ENCODE data around the gene CBLN1.

Gene CBLN1

DNA sequence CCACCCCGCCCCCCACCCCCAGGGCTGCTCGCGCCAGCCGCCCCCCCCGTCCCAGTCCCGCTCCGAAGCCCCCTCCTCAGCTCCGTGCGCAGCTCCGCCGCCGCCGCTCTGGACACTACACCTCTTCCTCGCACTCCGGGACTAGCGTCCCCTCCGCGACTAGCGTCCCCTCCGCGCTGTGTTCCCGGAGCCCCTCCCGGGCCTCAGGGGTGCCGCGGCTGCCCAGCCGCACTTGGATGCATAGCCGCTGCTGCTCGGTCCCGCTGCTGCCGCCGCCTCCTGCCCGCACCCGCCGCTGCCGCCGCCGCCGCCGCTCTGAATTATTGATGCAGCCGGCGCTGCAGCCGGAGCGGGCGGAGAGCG is at the start of gene CBLN1:
TSS of gene CBLN1 (minus strand) at position 359 of the 363 bp plus-strand sequence. CDS start 373 bp downstream, outside the sequence.
- DNase-seq, result no peak

DNA sequence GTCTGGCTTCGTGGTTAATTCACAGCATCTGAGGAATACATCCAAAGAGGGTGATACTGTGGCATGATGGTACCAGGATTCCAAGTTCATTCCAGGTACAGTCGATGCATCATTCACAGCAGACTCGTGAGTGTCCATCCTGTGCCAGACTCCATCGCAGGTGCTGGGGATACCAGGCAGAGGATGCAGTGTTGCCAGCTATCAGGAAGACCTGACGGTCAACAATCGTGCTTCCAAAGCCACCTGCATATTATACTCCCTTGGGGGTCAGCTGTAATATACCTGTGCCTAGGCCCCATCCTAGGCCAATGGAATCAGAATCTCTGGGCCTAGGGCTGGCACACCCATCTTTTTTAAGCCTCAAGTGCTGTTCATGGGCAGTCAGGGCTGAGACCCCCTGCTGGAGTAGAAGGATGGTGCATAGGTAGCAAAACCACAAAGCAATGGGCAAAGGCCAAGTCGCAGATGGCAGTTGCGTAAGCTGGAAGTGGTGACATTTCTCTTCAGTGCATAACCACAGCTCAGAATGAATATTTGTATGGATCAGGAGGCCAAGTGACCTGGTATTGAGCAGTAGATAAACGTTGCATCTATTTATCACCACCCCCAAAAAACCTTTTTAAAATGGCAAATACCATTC is 49.0 kb upstream of the CBLN1 start:
- DNase-seq, result no peak

DNA sequence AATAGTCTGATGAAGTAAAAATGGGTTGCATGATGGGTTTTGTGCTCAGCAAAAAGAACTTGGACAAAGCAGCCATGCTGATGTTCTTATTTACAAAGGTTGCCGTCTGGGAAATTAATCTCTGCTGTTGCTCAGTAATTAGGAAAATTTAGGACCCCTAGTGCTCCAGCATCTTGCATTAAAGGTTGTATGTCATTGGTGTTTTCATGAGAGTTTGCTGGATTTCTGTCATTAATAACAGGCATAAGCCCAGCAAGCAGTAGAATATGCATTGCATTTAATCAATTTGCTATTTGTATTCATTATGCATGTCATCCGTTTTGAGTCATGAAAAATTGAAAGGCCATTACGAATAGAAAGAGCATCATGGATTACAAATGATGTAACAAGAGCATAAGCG is 46.7 kb upstream of the CBLN1 start:
- DNase-seq, result no peak

DNA sequence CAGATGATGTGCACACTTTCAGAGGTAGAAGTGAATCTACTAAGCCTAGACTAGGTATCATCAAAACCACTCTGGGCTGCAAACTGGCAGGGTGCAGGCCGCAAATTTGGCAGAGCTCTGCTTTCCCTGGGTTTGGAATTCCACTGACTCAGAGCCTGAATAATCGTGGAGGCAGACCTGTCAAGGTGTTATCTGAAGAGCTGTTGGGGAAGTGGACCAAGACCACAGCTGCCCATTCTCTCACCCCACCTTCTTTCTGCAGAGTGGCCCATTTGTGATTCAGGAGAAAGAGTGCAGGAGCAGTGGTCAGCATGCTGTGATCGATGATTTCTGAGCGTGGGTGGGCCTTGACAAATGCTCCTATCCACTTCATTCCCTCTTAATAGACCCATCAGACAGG is 45.8 kb upstream of the CBLN1 start:
- DNase-seq, result no peak

DNA sequence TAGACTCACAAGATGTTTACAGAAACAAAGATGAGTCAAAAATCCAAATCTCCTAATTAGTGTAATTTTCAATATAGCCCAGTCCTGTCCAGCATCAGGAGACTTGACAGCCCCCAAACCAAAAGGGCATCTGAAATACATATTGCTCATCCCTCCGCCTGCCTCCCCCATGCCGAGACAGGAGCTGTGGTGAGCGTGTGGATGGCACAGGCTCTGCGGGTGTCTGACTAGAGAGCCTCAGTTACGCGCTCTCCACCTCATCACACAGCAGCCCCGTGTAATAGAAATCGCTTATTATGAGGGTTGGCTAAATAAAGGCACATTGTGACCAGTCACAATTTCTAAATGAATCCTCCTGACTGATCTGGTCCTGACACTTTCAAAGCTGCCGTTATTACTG is 43.1 kb upstream of the CBLN1 start:
- no peak for DNase-seq

DNA sequence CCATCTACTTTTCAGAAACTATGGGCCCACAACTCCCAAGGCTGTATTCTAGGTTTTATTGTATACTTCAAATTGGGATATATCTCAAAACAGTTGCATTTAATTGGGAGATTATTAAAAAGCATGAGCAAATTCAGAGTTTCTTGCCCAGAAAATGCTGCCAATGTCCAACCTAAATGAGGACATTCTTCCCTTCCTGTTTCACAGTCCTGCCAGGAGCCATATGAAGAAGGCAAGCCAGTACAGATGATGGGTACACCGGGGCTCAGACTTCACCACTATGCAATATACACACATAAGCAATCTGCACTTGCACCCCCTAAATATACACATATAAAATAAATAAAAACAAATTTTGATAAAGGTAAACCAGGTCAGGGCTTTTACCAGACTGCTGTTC is 34.0 kb upstream of the CBLN1 start:
- DNase-seq, result no peak

DNA sequence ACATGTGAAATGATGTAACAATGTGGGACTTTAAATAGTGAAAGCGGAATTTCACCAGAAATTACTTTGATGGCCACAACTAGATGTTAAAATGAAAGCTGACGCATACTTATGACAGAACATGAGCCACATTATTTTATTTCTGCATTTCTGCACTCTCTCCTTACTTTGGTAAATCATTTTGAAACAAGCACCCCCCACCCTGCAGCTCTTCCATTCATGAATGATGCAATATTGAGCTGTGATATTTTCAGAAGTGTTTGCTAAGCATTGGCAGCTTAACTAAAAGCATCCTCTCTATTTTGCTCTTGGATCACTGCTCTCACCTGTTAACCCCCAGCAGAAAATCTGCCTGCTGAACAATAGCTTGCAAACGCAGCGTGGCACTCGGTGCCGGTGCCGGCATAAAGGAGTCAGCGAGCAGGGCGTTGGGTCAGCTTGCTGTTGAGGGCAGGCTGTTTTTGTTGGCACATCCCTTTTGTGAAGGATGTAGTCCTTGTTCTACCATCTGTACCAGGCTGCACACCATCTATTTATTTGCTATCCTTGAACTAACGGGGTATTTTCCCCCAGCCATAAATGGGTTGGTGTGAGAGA is 30.8 kb upstream of the CBLN1 start:
- no peak for DNase-seq

DNA sequence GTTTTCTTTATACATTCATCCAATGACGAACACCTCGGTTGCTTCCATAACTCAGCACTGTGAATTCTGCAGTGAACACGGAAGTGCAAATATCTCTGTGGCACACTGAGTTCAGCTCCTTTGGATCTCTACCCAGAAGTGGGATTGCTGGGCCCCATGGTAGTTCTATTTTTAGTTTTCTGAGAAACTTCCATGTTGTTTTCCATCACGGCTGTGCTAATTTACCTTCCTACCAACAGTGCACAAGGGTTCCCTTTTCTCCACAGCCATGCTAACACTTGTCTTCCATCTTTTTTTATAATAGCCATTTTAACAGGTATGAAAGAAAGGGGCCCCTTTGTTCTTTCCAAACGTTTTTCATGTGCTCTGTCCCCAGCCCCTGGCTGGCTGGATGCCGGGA is 30.2 kb upstream of the CBLN1 start:
- no peak for DNase-seq

DNA sequence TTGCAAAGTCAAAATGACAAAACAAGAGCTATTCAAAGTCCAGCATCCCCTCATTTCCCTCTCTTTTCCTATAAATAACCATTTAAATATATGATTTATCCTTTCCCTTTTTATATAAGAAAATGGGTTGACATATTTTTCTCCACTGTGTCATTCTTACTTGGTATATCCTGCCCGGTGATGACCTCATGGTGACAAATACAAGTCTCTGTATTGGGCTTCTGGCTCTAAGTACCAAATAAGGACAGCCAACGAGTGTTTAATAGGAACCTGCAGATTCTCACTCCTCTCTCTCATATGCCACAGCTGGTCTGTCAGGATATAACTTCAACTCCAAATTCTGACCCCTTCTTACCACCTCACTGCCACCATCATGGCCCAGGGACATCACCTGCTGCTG is 25.5 kb upstream of the CBLN1 start:
- no peak for DNase-seq

DNA sequence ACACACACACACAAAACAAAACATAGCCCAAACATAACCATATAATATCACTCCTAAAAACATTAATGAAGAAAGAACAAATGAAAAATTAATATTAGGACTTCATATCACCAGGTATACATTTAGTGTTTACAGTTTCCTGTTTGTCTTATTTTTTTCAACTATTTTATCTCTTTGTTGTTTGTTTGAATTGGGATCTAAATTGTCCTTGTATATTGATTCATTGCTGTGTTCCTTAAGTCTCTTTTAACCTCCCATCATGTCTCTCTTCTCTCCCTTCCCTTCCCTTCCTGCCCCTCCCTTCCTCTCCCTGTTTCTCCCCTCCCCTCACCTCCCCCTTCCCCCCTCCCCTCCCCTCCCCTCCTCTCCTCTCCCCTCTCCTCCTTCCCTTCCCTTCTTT is 23.8 kb upstream of the CBLN1 start:
- no peak for DNase-seq

DNA sequence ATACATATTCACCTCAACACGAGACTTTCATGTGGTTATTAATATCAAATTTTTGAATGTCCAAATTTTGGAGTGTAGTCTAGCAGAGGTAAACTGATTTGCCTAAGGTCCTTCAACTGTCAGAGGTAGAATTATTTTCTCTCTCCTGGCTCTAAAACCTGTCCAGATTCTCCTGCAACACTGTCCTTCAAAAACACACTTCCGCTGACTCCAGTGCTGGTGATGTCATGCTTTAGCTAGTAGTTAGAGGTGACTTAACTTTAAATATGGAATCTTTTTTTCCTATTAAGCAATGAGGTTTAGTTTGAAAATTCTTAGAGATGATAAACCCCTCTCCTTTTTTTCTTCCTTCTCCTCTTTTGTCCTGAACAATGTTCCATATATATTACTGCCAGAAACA is 10.8 kb upstream of the CBLN1 start:
- no peak for DNase-seq

DNA sequence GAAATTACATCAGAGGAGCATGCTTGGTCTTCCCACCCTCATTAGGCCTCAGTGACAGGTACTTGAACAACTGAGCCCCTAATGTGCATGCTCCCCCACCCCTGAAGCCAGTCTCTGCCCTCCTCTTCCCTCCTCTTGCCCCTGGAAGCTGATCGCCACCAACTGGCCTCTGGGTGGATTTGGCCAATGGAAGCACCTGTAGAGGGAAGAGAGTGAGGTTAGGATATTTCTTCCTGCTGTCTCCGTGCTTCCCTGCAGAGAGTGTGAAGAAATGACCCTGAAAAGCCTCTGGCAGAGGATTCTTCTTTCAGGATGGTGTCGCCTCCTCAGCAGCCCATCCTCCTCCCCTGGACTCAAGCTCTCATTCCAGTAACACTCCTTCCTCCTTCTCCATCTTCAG is 5.9 kb upstream of the CBLN1 start:
- DNase-seq, result no peak

DNA sequence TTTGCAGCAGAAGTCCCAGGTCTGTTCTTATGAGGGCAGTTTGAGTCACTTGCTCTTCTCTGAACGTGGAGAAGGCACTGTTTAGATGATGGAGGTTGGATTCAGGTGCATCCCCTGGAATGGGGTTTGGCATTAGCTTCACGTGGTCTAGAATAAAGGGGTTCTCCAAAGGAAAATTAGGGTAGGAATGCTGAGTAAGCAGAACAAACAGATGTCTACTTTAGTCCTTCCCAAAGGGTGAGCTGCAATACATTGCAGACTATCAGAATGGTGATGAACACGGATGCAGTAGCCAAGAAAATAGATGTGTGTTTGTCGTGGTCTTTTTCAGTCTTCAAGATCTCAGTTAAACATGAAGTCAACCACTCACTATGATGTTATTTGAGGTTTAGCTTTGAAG is 3.3 kb upstream of the CBLN1 start:
- no peak for DNase-seq

DNA sequence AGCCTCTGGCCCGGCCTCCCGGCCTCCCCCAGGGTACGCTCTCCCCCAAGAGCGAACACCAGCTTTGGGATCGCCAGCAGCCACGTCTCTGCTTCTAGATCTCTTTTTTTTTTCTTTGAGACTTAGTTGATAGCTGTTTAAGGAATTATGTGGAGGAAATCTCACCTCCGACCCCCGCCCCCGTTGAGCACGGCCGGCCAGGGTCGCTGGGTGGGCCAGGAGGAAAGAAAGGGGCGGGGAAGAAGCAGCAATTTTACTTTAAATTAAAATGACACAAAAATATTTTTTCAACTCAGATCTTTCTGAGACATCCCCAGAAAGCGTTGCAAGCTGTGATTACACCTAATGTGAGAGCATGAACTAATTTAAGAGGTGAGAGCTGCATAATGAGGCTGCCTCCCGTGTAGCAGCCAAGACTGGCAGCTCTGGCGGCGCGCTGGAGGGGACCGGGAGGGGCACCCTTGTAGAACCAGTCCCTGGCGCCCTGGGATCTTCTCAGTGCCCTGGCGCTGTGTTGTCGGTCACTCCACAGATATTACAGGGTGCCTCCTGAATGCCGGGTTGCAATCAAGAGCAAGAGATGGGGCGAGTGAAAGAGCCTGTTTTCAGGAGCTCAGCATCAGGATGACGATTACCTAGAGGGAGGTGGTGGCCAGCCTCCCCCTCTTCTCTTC is 1.9 kb upstream of the CBLN1 start:
- DNase-seq, result no peak

DNA sequence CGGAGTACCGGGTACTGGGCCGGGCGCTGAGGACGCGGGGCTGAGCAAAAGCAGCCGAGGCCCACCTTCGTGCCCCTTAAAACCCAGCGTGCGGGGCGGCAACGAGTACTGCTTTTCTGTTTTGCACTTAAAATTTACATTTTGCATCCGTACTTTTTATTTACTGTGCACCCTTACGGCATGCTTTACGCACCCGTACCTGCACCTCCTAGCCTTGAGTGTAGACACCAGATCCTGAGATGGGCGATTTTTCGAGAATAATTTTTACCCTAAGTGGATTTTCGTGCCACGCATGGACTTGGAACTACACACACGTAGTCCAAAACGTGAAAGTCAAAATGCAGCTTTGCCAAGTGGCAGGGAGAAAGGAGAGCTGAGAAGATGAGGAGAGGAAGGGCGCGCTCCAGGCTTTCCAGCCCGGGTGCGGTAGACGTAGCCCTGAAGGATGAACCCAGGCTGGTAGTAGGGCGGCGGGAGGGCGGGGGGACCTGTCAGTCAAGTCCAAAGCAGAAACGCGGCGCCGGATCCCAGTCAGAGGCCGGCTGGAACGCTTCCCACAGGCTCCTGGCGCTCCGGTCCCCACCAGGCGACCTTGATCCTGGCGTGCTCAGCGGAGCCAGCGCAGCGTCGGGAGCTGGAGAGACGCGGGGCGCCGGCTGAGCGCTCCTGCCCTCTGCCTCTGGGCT is 1.2 kb upstream of the CBLN1 start:
- DNase-seq, result no peak

DNA sequence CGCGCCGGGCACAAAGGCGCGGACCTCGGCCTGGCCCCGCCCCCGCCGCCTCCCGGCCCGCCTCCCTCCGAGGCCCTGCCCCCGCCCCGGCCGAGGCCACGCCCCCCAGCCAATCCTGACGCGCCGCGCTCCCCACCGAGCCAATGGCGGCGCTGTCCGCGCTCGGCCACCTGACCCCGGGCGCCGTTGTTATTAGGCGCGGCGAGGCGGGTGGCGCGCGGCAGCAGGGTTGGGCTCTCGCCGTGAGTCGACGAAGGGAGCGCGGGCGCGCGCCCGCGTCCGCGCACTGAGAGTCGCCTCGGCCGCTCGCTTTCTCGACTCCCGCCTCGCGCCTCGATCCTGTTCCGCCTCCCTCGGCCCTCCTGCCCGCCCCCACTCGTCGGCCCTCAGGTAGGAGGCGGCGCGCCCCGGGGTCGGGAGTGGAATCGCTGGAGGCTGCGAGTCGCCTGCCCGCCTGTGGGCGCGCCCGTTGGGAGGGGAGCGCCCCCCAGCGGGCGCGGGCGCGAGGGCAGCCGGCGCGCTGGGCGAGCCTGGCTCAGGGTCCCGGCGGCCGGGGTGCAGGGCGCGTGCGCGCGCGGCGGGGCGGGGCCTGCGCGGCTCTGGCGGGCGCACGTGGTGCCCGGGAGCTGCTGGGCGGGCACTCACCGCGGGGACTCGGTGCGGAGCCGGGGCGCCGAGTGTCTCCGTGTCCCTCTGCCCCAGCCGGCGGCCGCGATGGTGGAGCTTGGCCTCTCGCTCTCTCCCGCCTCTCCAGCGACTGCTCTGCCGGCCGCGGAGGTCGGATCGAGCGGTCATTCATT is 405 bp upstream of the CBLN1 start:
- DNase-seq, result peak; percentile 16

DNA sequence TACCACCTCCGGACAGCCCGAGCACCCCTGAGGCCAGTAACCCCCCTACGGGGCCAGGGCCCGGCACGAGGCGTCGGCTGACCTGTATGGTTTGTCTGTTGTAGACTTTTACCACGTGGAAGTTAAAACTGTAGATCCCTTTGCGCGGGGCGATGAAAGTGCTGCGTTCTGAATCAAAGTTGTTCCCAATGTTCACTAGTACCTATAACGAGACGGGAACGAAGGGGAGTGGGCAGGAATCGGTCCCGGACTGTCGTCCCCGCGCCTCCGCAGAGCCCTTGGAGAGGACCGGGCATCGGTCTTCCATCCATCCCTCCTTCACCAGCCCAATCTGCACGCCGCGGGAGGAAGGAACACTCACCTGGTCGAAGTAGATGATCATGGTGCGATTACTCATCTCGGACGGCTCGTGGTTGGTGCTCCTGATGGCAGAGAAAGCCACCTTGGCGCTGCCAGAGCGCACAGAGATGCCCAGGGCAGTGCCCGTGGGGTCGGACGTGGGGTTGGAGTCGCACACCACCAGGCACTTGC is 732 bp downstream of the CBLN1 start:
- no peak for DNase-seq

DNA sequence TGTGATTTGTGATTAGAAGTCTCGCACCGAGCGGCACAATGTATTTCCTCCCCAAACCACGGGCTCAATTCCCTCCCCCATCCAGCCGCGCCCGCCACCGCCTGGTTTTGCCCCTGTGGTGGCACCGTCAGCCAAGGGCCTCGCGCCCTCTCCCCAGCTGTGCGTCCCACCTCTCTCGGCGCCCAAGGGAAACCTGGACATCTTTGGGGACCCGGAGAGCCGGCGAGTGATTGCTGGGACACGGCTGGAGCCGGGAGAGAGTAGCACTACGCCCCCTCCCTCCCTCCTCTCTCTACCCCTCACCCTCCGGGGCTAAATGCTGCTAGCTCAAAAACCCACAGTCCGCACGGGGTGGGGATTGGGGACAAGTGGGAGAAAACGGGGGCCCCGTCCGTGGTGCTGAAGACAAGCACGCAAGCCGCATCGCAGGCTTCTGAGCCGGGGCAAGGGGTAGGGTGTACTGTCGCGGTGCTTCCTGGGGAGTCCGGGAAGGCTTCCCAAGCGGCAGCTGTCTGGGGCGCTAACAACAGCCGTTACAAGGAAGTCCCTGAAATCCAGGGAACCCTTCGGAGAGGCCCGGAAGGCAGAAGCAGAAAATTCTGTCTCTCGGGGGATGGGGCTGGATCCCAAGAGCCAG is 1.4 kb downstream of the CBLN1 start:
- no peak for DNase-seq

DNA sequence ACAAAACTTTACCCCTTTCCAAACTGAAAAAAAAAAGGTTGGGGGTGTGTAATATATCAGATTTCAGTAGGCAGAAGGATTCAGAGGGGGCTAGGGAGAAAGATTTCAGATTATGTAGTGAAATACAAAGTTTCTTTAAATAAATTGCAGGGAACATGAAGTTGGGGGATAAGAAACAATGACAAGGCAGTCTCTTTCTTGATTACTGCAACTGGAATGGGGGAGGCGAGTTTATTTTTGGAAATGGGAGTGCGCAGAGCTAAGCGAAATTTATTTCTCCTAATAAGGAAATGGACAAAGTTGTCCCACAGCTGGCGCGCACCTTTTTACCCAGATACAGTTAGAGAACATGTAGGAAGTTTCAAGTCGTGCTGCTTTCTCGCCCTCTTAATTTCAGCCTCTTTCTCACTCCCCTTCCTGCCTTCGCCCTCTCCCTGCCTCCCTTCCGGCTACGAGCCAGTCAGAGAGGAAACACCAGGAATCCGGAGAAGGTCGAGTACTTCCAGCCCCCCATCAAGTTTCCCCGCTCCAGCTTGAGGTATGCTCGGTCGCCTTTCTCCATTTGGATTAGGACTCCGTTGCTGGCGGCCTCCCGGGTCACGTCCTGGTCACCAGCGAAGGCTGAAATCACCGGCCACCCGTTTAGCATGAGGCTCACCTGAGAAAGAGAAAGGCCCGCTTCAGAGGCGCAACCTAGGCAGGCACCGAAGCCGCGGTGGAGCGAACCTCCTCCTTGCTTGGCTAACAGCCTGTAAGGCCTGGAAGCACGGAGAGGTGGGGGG is 2.5 kb downstream of the CBLN1 start:
- no peak for DNase-seq

DNA sequence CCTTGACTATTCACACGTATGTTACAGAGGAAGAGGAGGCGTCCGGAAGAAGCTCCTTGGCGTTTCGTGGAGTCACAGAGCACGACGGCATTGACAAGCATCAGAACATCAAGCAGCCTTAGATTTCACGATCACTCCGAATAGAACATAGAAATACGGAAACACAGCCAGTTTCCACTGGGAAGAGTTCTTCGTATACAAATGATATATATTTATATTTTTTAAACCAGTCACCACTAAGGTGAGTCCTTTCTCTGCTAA is 3.1 kb downstream of the CBLN1 start:
- no peak for DNase-seq

DNA sequence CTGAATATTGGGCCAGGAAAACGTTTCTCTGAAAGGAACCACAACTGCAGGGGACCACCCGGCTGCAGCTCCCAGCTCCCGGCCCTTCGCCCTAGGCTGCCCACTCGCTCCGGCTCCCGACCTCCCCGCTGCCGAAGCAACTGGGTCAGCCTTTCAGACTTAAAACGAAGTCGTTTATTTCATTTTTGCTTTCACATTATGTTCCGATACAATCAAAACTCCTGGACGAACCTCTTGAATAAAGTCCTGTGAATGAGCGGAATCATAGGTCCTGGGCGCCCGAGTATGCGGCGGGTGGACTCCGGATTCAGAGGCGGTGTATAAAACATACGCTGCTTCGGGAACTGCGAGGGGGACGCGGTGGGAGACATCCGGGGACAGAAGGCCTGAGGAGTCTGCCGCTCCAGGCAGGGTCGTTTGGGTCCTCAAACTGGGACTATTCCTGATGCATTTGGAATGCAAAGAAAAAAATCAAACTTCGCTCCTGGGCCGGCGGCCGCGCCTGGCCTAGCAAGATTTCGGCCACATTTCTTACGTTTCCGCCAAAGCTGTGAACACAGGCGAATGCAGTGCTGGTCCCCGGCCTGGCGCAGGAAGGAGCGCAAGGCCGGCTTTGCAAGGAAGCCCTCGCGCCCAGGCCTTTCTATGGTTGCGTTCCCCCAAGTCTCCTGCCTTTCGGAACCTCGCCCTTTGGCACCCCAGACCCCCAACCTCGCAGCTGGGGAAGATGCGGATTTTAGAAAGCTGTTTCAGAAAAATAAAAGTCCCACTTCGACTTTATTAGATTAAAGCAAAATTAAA is 3.7 kb downstream of the CBLN1 start:
- no peak for DNase-seq

Measured in NCI-H2081 treated with DMSO at 0.1 percent for 48 hours (cell line).